NCI-H1417 (cell line): ENCODE results near the gene CEP170.

Experiments used
- DNase-seq, 3 experiments: peaks; one replicate each; lab custom pipeline; 2025; lab: John Stamatoyannopoulos, UW

The CEP170 gene

DNA sequence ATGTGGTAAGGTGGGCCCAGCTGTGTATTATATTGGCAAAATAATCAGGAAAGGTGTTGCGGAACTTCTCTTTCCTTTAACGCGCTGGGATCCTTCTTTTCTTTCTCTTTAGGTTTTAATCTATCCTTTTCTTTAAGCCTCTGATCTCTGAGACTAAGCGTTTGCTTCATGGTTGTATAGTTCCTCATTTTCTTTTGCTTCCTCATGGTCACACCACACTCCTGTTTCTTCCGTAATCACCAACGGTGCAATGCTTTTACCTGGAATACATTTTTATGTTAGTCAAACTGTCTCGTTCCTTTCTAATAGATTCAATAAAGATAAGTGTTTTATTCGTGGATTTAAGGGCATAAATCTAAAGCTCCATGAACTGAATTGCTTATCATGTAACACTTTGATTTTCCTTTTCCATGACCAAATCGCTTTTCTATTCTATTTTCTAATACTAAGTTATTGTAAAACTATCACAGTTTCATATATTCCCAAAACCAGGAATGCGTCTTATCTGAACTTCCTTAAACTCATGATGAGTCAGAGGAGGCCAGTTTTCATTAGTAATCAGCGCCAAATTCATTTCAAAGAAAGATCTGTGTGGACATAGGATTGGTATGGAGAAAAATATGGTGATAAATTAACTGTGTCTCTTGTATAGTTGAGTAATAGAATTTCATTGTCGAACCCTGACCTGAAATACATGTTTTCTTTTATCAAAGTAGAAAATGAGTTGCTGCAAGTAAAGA, 13.0 kb upstream of the CEP170 start:
- DNase-seq: no peak

- DNase-seq: no peak
Observed at GRCh38 chr1:243267471-243267880, 12.4 kb upstream of the CEP170 start.

- no peak for DNase-seq
Observed at GRCh38 chr1:243266231-243266630, 11.2 kb upstream of the CEP170 start.

GRCh38 chr1:243264717-243265116, 9.6 kb upstream of the CEP170 start:
- peak in 1 of 3 experiments; percentile 22 for DNase-seq

DNA sequence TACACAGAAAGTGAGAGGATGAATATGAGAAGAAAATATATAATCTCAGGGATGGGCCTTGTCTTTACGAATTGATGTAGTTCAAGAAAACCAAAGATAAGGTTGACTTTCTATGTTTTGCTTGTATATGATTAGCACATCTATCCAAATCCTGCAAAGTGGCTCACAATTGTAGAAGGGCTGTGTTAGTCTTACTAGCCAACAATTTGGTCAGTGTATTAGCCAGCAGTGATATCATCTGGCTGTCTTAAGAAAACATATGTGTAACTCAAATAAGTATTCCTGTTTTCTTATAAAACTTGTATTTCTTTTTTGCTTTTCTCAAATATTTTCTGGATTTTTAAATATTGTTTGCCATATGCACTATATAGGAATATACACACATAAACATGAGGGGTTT, 6.3 kb upstream of the CEP170 start:
- DNase-seq: no peak

GRCh38 chr1:243260221-243260880, 5.3 kb upstream of the CEP170 start:
- DNase-seq: no peak

DNA sequence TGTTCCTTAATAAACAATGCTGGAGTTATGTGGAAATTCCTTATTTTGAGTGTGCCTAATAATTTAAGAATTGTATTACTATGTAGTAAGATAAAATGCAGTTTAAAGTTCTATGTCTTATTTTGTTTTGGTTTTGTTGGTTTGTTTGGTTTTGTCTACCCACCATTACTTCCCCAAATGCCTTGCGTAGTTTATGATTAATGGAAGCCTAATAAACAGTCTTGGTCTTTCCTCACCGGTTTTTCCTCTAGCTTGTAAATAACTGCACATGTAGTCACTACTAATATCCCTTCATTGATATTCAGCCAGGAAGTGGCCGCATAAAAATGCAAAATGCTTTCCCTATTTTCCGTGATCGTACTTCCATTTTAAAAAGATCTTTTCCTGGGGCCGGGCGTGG, 3.6 kb upstream of the CEP170 start:
- no peak for DNase-seq

- no peak for DNase-seq
Observed at GRCh38 chr1:243257189-243257588, 2.1 kb upstream of the CEP170 start.

DNA sequence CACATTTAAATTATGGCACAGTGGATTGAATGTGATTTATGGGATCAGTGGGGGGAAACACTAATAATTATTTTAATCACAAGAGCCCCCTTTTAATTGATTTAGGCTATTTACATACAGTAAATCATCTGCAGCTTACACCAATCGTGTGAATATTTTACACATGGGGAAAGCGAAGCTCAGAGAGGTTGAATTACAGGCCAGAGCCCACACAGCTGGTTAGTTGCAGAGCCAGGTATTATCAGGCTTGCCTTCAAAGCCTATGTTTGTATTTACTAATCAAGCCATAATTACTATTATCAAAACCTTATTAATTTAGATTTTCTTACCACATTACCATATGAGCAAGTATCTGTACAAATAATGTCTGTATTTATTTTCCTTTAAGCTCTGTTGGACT, 1.5 kb upstream of the CEP170 start:
- peak in 1 of 3 experiments; percentile 61 for DNase-seq

- DNase-seq: peak; percentile 94 to 100 (median 99)
Observed at GRCh38 chr1:243255791-243256512, 871 bp upstream of the CEP170 start, which contains the start of gene SDCCAG8. Gene SDCCAG8, plus strand, starts transcription at chr1:243256041. Its CDS starts 133 bp downstream, at chr1:243256174.

- peak; percentile 31 to 82 (median 76) for DNase-seq
Observed at GRCh38 chr1:243254233-243254926, 701 bp downstream of the CEP170 start.

DNA sequence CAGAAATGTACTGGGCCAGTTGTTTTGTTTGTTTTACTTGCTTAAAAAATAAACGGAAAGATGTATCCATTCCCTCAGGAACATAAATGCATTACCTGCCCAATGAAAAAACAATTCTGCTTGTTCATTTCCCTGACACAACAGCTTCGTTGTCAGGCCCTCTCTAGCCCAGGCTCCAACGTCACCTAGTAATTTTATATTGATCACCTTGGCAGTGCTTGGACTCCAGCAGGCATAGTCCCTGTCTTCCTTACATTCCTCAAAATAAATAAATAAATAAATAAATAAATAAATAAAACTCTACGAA, 1.2 kb downstream of the CEP170 start:
- DNase-seq: no peak

GRCh38 chr1:243253211-243253925, 1.7 kb downstream of the CEP170 start:
- peak in 2 of 3 experiments; percentile 18 to 62 for DNase-seq

- DNase-seq: no peak
Observed at GRCh38 chr1:243251539-243251938, 3.5 kb downstream of the CEP170 start.

DNA sequence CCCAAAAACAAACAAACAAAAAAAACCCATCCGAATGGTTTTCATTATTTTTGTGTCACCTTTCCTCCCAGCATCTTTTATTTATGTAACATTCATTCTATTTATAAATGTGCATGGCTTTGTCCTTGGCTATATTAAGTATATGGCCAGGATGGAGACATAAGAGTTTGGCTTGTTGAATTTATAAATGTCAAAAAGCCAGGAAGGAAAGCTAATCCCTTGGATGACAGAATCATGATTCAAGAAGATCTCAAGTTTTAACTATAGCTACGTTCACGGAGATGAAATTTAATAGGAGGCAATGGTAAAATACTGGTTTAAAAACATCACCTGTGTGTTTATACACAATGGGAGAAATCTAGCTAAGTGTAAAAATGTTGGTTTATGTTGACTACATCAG, 5.0 kb downstream of the CEP170 start:
- DNase-seq: no peak

DNA sequence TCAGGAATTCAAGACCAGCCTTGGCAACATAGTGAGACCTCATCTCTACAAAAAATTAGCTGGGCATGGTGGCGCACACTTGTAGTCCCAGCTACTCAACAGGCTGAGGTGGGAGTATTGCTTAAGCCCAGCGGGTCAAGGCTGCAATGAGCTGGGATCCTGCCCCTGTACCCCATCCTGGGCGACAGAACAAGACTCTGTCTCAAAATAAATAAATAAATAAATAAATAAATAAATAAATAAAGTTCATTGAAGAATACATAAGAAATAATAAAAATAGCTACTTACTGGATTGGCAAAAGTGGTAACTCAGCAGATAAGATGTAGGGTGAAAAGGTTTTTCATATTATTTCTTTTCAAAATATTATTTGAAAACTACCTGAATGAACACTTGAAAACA, 5.9 kb downstream of the CEP170 start:
- DNase-seq: no peak

DNA sequence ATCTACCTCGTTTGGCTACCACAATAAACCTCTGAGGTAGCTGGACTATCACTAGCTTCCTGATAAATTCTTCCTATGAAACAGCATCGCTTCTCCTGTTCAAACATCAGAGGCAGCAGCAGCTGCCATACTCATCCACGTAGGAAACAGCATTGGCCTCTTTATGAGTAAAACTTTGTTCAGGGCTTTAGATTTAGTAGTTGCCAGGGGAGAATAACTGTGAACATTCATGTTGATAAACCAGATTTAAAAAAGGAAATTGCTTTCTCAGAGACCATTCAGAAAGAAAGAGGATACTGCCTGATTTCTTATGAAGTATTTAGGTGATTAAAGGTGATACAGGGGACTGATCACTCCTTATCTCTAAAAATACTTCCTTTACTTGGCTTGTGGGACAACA, 7.2 kb downstream of the CEP170 start:
- no peak for DNase-seq

DNA sequence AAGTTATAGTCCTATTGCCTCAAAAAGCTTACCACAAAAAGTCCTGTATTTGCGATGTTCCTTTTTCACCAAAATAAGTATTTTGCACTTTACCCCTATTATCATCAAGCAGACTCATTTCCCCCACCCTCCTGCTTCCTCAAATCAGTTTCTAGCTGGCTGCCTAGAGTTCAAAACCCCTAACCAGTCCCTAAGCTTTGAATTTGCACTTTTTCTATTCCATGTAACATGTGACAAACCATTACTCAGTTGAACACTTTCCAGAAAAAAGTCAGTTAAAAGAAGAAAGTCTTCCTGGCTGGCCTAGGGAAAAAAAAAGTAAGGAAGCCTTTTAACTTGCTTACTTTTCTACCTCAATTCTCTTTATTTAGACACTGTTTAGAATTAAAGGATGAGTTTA, 8.2 kb downstream of the CEP170 start:
- DNase-seq: no peak

DNA sequence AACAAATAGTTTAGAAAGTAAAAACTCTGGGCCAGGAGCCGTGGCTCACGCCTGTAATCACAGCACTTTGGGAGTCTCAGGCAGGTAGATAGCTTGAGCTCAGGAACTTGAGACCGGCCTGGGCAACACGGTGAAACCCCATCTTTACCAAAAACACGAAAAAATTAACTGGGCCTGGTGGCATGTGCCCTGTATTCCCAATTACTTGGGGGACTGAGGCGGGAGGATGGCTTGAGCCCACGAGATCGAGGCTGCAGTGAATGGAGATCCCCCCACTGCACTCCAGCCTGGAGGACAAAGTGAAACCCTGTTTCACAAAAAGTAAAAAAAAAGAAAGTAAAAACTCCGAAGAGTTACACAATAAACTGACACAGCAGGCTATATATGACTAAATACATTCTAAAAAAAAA, 10.6 kb downstream of the CEP170 start:
- DNase-seq: no peak

DNA sequence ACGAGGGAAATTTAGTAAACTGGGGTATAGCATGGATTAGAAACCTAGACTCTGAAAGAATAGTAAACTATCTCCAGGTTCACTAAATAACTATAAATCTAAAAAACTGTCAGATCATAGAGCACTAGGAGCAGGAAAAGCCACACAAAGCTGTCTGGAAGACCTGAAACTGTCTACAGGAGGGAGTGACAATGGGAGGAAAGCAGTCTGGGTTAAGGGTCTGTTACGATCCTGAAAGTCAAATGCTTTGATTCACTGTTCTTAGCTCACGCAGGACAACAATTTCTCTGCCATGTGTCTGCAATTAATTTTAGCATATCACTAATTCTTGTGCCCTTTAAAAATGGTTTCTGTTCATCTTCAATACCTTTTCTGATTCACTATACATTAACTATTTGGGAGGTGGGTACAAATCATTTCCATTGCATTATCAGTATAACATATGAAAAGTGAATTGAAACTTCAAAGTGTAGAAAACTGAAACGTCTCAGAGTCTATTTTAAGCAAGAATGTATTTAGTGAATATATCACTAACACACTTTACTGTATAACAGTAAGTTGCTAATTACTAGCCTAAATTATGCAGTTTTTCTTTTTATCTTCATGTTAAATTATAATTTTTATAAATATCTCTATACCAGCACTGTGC, 18.4 kb downstream of the CEP170 start:
- no peak for DNase-seq

DNA sequence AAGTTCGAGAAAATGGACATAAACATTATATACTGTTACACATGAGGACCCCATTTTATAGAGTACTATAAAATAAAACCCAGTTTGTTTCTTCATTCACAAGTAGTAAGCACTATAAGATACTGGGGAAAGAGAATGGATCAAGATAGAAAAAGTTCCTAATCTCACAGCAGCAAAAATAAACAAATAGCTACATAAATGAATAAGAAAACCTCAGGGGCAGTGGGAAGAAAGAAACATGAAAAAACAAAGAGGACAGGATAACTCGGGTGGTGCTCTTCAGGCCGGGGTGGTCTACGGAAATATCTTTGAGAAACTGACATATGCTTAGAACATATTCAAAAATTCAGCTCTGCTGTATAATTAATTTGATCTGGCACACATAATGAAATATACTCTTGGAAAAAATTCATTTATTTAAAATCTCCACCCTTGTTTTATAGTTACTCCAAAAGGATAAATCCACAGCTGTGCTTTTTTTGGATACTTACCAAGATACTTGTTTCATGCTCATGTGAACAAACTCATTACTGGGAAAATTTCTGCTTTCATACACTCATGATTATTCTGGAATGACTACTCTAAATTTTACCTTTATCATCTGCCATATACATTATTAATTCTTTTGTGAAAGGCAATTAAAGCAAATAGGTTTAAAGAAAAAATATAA, 20.0 kb downstream of the CEP170 start:
- DNase-seq: no peak
